Adipose tissue (tissue), 3 donors: Measurements from ENCODE around the gene HES5. TPM values are rescaled to one million over a fixed set of nuclear protein-coding genes. Genes with fewer than 3 reads are reported as not detected.

Experiments used
- H3K27ac ChIP-seq: one replicate; pipeline ENCODE4 v1.5.1; 2013; ENCODE audit warnings: low read depth, low read length
- WGBS, 3 donors: extraction: QIAGEN DNeasy Blood & Tissue Kit; methylation state at CpG; one replicate each; pipeline ENCODE4 v1.1.7; 2013; 5-methylcytosine and 5-hydroxymethylcytosine counted together
- polyA plus RNA-seq, 3 donors: library from polyadenylated mRNA; stranded (reverse); fragments of 200-250 nt; gene quantifications; one replicate each; pipeline ENCODE4 v1.2.3, GENCODE V29; 2013
- donor health status: healthy with polysubstance abuse.
- donor health status: Bipolar disorder and iron deficiency.
- donor health status: healthy.

Gene HES5
- polyA plus RNA-seq, 3 donors = 0.10 to 0.15 TPM; not detected in 1

DNA sequence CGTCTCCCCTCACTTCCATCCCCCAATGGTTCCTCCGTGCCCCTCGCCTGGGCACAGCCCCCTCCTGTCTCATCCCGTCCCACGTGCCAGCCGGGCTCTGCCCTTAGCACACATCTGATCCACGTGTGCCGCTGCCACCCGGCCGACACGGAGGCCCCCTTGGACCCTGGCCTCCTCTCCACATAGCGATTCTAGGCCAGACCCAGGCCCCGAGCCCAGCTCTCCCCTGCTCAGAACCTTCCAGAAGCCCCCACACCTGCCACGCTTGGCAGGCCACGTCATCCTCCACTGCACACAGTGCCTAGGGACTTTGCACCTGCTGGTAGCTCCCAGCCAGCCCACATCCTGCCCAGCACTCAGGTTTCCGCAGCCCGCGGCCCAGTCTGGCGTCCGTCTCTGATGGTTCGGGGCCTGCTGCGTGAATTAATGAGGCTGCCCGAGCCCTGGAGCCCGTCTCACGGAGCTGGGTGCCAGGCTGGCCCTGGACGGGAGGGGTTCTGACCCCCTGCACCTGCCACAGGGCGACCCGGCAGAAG, 33.9 kb downstream of the HES5 start:
- 79 to 88% (median 82%) methylated on average over 28 of the region's 28 CpGs for WGBS, 3 donors
- H3K27ac ChIP-seq = no peak overlapping the region

DNA sequence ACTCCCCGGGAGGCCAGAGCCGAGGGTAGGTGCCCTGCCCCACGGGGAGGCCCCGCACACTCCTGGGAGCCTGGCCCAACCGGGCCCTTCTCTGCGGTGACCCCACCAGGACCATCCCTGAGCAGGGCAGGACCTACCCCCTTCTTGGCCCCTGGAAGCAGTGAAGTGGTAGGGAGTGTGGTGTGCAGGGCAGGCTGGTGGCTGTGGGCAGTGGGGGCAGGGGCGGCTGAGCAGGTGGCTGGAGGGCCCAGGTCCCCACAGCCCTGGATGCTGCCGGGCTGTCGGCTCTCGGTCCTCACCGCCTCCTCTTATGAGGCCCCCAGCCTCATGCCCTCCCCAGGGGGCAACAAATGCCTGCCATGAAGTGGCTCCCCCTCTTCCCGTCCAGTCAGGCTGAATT, 34.5 kb downstream of the HES5 start:
- no peak overlapping the region for H3K27ac ChIP-seq
- 87 to 94% (median 89%) methylated on average over 7 to 12 of the region's 12 CpGs for WGBS, 3 donors

DNA sequence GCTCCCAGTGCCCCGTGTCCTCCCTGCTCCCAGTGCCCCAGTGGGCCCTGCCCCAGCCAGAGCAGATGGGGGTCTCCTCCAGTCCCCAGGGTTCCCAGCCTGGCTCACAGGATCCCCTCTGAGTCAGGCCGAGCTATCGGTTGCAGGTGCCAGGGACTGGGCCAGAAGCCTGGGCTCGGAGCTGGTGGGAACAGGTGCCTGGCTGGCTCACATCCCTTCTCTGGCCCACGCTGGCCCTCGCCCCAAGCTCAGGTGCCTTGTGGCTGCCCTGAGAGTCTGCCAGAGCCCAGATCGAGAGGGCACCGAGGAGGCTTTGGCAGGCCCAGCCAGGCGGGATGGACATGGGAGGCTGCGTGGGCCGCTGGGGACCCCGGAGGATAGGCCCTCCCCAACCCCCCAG, 35.0 kb downstream of the HES5 start:
- no peak overlapping the region for H3K27ac ChIP-seq
- 69 to 88% (median 88%) methylated on average over 12 of the region's 12 CpGs for WGBS, 3 donors

DNA sequence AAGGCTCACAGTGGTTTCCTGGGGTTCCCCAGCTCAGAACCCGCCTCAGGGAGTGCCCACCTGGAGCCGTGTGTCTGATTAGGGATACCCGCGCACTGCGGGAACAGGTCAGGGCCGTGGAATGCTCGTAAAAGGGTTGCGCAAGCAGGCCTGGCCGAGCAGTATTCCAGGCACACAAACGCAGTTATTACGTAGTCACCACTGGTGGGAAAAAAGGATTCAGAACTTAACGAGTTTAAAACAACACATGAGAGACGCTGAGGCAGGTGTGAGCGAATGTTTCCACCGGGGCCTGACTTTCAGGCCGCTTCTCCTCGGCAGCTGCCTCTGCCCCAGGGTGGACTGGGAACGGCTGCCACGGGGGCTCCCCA, 35.8 kb downstream of the HES5 start:
- no peak overlapping the region for H3K27ac ChIP-seq
- WGBS, 3 donors = 49 to 67% (median 53%) methylated on average over 19 of the region's 19 CpGs

DNA sequence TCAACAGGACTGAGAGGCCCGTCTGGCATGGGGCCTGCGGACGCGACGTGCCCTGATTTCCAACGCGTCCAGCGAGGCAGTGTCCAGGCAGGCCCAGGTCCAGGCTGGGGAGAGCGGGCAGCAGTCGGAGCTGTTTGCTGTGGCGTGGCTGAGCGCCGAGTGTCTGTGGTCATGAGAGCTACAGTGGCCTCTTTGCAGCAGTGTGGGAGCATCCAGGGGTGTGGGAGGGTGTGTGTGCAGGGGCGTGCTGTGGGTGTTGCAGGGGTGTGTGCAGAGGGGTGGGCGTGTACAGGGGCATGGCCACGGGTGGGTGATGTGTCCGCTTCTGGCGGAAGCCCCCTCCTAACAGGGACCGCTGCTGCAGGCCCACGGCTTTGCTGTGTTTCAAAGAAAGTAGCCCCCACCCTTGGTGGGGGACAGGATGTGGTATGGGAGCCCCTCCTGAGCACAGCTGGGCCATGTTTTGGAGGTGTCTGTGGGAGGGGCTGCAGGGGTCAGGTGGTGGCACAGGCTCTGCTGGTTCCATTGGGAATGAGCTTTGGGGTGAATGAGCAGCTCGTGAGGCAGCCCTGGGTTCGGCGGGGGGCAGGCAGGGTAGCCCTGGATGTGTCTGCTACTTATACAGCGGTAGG, 36.3 kb downstream of the HES5 start:
- H3K27ac ChIP-seq = no peak overlapping the region
- 45 to 60% (median 56%) methylated on average over 24 of the region's 24 CpGs for WGBS, 3 donors

DNA sequence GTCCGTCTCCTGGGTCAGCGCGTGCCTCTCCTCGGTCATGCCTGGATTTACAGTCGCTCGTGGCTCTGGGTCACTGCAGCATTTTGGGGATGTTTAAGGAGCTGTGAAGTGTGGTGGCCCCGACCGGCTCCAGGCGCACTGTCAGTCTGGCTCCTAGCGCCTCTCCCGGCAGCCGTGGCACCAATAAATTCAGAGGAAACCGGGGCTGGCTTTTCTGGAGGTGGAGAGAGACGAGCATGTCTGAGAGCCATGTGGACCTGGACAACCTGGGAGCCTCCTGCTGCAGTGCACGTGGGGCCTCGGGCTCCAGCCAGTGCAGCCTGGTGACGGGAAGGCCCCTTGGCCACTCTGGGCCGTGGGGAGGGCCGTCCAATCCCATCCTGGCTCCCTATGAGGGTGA, 36.8 kb downstream of the HES5 start:
- 39 to 65% (median 55%) methylated on average over 18 to 19 of the region's 19 CpGs for WGBS, 3 donors
- H3K27ac ChIP-seq = no peak overlapping the region

DNA sequence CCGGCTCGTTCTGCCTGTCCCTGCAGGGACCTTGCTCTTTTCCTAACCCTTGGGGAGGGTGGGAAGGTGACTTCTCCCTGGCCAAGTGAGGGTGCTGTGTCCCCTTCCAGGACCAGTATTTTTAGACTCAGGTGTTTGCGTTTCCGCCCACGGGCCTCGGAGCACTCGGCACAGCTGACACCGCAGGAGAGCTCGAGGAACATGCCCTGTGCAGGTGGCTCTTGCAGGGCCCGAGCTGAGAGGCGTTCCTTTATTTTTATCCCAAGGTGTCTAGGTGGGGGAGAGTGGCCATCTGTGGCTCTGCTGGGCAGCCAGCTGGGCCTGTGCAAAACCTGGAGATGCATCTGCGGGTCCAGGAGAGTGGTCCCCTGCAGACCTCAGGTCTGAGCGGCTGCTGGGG, 38.0 kb downstream of the HES5 start:
- WGBS, 3 donors = 41 to 74% (median 69%) methylated on average over 13 of the region's 13 CpGs

DNA sequence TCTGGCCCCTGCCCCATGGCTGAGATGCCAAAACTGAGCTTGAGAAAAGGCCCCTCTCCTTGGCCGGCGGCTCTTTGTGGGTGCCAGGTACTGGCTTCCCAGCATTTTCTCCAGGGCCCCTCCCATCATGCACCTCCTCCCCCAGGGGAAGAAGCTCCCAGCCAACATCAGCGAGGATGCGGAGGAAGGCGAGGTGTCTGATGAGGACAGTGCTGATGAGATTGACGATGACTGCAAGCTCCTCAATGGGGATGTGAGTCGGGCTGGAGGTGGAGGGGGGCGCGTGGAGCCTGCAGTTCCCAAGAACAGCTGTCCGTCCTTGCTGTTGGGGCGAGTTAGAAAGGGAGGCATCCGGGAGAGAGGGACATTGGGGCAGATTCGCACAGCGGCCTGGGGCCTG, 40.4 kb downstream of the HES5 start:
- WGBS, 3 donors = 88 to 90% (median 89%) methylated on average over 12 to 14 of the region's 14 CpGs
- no peak overlapping the region for H3K27ac ChIP-seq

More for the DNA sequence above, 38.0 kb downstream of the HES5 start:
- H3K27ac ChIP-seq = no peak overlapping the region

DNA sequence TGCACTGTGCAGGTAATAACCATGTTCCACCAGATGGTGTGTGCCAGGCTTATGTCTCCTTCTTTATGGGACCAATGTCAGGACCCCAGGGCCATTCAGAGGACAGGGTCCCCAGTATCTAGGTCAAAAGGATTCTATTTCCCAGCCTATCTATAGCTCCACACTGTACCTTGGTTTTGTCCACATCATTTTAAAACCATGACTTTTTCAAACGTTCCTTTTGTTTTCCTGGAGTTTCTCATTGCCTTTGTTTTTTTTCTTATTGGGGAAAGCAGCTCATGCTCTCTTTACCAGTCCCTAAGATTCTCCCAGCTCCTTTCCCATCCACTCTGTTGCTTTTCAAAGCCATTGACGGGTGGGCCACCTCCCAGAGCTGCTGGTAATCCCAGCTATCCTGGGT, 41.4 kb downstream of the HES5 start:
- no peak overlapping the region for H3K27ac ChIP-seq
- WGBS, 3 donors = 81 to 95% (median 87%) methylated on average over 2 of the region's 2 CpGs

DNA sequence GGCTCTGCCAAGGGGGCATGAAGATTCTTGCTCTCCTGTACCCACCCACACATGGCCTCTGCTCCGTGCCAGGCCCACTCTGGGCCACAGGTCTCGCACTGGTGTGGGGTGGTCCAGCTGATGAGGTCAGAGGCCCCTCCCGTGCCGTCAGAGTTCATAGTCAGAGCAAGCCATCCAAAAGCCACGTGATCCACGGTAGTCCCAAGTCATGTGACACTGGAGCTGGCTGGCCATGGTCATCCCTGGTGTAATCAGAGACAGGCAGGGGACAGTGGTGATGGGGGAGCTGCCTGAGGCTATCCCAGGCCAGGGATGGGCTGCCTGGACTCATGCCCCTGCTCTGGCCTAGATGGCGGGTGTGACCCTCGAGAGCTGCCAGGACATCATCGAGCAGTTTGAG, 43.5 kb downstream of the HES5 start:
- no peak overlapping the region for H3K27ac ChIP-seq
- WGBS, 3 donors = 81 to 87% (median 84%) methylated on average over 9 of the region's 9 CpGs

DNA sequence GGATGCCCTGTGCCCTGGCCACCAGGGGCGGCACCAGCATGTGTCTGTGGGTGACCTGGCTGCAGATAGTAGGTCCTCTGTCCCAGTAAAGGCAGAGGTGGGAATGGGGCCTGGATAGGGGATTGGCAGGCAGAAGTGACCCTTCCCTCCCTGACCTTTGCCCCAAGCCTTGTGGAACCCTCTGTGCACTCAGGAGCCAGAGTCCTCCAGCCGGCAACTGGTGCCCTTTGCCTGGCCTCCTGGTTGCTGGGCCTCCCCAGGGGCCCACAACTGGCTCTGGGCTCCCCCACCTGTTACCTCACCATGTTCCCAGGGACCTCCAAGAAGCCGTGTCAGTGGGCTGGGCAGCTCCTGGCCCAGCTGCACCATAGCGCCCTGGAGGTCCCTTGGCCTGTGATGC, 44.0 kb downstream of the HES5 start:
- WGBS, 3 donors = 80 to 81% (median 81%) methylated on average over 4 of the region's 4 CpGs
- H3K27ac ChIP-seq = no peak overlapping the region

DNA sequence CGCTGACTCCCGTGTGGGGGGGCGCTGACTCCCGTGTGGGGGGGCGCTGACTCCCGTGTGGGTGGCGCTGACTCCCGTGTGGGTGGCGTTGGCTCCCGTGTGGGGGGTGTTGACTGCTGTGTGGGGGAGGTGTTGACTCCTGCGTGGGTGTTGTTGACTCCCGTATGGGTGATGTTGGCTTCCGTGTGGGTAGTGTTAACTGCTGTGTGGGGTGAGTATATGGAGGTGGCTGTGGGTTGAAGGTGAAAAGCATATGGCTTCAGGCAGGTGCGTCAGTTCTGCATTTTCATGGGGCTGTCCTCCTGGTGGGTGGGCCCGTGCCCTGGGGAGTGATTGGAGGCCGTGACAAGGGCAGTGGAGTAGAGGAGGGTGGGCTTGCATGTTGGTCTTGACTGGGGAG, 46.1 kb downstream of the HES5 start:
- no peak overlapping the region for H3K27ac ChIP-seq
- WGBS, 3 donors = 66 to 77% (median 75%) methylated on average over 12 to 16 of the region's 16 CpGs

DNA sequence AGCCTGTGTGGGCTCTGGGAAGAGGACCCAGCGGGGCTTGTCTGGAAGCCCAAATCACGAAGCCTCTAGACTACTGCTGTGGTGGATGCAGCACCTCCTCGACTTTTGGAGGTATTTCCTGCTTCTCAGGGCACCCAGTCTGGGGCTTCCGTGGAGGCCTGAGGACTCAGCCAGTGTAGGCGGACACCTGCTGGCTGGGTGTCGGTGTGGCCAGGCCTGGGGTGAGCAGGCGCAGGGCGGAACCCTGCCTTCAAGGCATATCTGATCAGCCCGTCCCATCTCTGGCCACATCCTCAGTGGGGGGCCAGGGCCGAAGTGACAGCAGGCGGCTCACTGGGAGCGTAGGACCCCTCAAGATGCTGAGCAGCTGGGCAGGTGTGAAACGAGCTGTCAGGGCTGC, 47.0 kb downstream of the HES5 start:
- 80 to 82% (median 82%) methylated on average over 13 of the region's 13 CpGs for WGBS, 3 donors
- no peak overlapping the region for H3K27ac ChIP-seq

DNA sequence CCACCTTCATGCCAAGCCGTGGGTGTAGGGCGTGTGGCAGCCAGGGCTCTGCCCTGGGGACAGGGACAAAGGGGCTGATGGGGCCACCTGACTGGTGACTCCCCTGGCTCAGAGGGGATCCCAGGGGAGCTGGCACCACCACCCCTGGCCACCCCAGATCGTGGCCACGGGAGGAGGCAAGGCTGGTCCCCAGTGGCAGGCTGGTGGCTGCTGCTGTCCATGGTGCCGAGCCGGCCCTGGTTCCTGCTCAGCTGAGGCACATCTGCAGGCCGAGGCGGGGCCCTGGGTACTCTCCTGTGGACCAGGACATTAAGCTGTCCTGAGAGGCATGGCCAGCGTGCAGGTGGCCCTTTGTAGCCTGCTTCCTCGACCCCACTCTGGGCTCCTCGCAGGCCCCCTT, 47.5 kb downstream of the HES5 start:
- no peak overlapping the region for H3K27ac ChIP-seq
- WGBS, 3 donors = 65 to 80% (median 78%) methylated on average over 10 to 11 of the region's 11 CpGs

DNA sequence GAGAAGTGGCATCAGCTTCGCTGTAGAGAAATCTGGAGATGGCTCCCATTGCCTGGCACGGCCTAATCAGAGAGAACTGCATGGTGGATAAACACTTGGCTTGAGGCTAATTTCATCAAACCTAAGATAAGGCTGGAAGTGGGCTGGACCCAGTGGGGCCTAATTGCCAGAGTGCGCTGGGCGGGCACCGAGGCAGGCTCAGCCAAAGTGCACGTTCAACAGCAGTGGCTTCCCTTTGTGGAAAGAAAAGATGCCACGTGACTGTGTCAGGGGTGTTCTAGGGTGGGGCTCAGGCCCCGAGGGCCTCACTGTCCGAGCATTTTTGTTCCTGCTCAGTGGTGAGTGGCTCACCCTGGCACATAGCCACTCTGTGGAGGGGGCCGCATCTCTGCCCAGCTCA, 48.2 kb downstream of the HES5 start:
- no peak overlapping the region for H3K27ac ChIP-seq
- WGBS, 3 donors = 65 to 73% (median 66%) methylated on average over 10 of the region's 10 CpGs

DNA sequence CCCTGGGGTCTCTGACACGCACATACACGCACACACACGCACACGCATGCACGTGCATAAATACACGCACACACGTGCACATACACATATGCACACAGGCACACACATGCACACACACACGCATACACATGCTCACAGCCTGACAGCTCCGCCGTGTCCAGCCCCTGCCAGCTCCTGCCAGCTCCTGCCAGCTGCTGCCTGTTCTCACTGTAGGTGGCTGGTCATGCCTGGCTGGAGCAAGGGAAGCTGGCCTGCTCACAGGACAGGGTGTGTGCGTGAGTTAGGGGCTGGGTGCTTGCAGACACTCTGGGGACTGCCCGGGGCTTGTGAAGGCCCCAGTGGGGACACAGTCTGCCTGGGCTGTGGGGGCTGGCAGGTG, 49.1 kb downstream of the HES5 start:
- H3K27ac ChIP-seq = no peak overlapping the region
- WGBS, 3 donors = 85 to 91% (median 90%) methylated on average over 12 of the region's 12 CpGs

DNA sequence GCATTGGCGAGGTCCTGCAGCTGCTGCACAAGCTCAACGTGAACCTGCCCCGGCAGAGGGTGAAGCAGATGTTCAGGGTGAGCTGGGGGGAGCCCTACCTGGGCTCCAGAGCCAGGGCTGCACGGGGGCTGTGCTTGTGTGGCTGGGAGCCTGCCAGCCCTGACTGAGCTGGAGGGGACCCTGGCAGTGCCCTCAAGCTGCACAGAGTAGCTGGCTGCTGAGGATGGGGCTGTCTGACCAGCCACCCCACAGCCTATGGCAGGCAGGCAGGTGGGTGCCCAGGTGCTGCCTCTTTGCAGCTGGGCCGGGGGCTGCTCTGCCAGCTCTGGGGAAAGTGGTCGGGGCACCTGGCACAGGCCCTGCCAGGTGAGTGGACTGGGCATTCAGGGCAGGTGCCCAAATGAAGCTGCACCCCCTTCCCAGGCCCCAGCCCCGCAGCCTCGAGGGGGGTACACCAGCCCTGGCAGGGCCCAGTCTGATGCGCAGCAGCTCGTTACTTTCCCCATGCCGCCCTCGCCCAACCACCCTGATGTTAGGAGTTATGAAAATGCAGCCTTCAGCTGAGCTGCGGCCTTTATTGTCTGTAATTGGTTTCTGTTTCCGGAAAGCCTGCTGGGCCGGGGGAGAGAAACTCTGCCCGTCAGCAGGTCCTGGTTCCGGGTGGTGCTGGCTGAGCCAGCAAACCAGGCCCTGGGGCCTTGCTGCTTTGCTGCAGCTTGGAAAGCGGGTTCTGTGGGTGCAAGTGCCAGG, 49.7 kb downstream of the HES5 start:
- H3K27ac ChIP-seq = no peak overlapping the region
- 71 to 82% (median 77%) methylated on average over 16 to 18 of the region's 18 CpGs for WGBS, 3 donors

DNA sequence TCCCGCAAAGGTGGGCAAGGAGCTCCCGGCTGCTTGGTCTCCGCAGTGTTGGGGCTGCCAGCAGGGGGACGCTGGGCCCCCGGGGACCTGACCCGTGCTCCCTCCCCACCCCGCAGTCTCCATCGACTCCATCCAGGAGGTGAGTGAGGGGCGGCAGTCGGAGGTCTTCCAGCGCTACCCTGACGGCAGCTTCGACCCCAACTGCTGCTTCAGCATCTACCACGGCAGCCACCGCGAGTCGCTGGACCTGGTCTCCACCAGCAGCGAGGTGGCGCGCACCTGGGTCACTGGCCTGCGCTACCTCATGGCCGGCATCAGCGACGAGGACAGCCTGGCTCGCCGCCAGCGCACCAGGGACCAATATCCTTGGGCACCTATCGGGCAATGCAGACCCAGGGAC, 50.4 kb downstream of the HES5 start:
- WGBS, 3 donors = 78 to 88% (median 86%) methylated on average over 28 of the region's 28 CpGs
- H3K27ac ChIP-seq = no peak overlapping the region

DNA sequence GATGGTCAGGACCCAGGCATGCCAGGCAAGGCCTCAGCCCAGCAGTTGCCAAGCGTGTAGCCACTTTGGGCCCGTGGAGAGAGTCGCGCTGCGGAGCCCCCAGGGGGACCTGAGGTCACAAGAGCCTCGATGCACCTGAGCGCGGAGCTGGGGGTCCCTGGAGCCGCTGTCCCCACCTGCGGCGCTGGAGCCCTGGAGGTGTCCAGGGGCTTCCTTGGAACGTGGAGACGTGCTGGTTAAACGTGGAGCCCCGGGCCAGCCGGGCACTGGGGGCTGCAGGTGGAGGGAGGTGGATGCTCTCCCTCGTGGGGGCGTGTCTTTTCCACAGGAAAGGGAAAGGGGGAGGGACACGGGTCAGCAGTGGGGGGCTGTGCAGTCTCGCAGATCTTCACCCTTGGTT, 50.9 kb downstream of the HES5 start:
- no peak overlapping the region for H3K27ac ChIP-seq
- 71 to 83% (median 73%) methylated on average over 15 to 20 of the region's 20 CpGs for WGBS, 3 donors
